Transverse colon (tissue), 4 donors: ENCODE measurements around the gene SLC6A17. TPM values are rescaled to one million over a fixed set of nuclear protein-coding genes. Genes with fewer than 3 reads are reported as not detected.

Experiments
- DNase-seq: peaks from one replicate; pipeline ENCODE4 v3.0.0-alpha.2; 2019
- H3K27ac ChIP-seq, 4 donors: fragments of 200-600 bp; sonication (generic); 2 replicates each; pipeline ENCODE4 v1.5.1; 2016 to 2018; ENCODE audit warnings: inconsistent platforms in 4 of 4
- H3K27me3 ChIP-seq: fragments of 200-600 bp; sonication (generic); 2 replicates; pipeline ENCODE4 v1.5.1; 2017; ENCODE audit warnings: inconsistent platforms
- H3K36me3 ChIP-seq, 4 donors: fragments of 200-600 bp; sonication (generic); 2 replicates each; pipeline ENCODE4 v1.5.1; 2017 to 2019; ENCODE audit warnings: inconsistent platforms in 4 of 4
- H3K4me1 ChIP-seq, 4 donors: fragments of 200-600 bp; sonication (generic); 2 replicates each; pipeline ENCODE4 v1.5.1; 2017 to 2020; ENCODE audit warnings: inconsistent platforms in 4 of 4
- H3K4me3 ChIP-seq, 4 donors: fragments of 200-600 bp; sonication (generic); 1 replicate in 1 of 4; 2 replicates in 3 of 4; pipeline versions ENCODE4 v1.5.1 to v1.6.1; 2017 to 2019; ENCODE audit warnings: inconsistent platforms in 4 of 4
- H3K9me3 ChIP-seq, 2 donors: fragments of 200-600 bp; sonication (generic); 2 replicates each; pipeline ENCODE4 v1.5.1; 2017 to 2019; ENCODE audit warnings: inconsistent platforms in 2 of 2
- CTCF ChIP-seq, 5 experiments: fragments of 200-600 bp in 3 of 5; fragments of 450-650 bp in 2 of 5; sonication (generic) in 3 of 5; IDR thresholded peaks; 1 replicate in 2 of 5; 2 replicates in 3 of 5; pipeline ENCODE4 v1.5.1; 2016 to 2017; ENCODE audit warnings: antibody characterized with exemption in 5 of 5, inconsistent platforms in 3 of 5, mild to moderate bottlenecking in 2 of 5, moderate library complexity in 1 of 5
- EP300 ChIP-seq: sonication (generic); formaldehyde crosslinking; IDR thresholded peaks from one replicate; pipeline ENCODE4 v1.6.1; 2017; ENCODE audit warnings: antibody characterized with exemption, low read depth
- POLR2A ChIP-seq: fragments of 450-650 bp; IDR thresholded peaks from one replicate; pipeline ENCODE4 v1.6.1; 2016; ENCODE audit warnings: antibody characterized with exemption, mild to moderate bottlenecking, moderate library complexity
- POLR2AphosphoS5 ChIP-seq, 3 donors: sonication (generic); formaldehyde crosslinking; IDR thresholded peaks; one replicate each; pipeline ENCODE4 v1.6.1; 2016; ENCODE audit warnings: antibody characterized with exemption in 3 of 3
- WGBS, 2 donors: methylation state at CpG; one replicate each; pipeline ENCODE4 v1.1.5; 2018; ENCODE audit warnings: low coverage in 1 of 2; 5-methylcytosine and 5-hydroxymethylcytosine counted together
- in situ Hi-C, 4 donors: fragments of 200-750 bp; cut with MboI; loops; one replicate each; pipeline versions ENCODE4 v1.15.0 to v1.15.1; 2017; ENCODE audit warnings: low sequenced_read_pairs in 3 of 4, low pct_ligation_motif_present in 1 of 4, low pct_unique_long_range_greater_than_20kb in 1 of 4
- intact Hi-C: fragments of 100-400 bp; cut with DNase I; formaldehyde crosslinking; loops from one replicate; pipeline ENCODE4 v1.15.1; 2023; ENCODE audit warnings: low total_unique reads
- total RNA-seq, 4 donors: library from RNA; depleted of rRNA; stranded (reverse); fragments of >200 nt; gene quantifications; one replicate each; pipeline ENCODE4 v1.1.0, GENCODE V29; 2016

SLC6A17 gene
- total RNA-seq, 4 donors from 2014 or later = under 0.01 to 0.37 (median 0.14) TPM; not detected in 1

- H3K27me3 ChIP-seq = peaks cover 100% of the 10 kb centered on the region
- in situ Hi-C loops = no loop called here
- 61 to 67% methylated on average over 1 to 8 of the region's 8 CpGs for WGBS, 2 donors
- H3K4me3 ChIP-seq = no peak overlapping the region
- H3K36me3 ChIP-seq = no peaks in the 10 kb centered on the region
- intact Hi-C loops = no loop called here
- no peak overlapping the region for H3K27ac ChIP-seq
- TF ChIP-seq POLR2A = no peak
- no peak for TF ChIP-seq CTCF (IDR thresholded peaks at IDR 0.05)
- no peak for TF ChIP-seq POLR2AphosphoS5 (IDR thresholded peaks at IDR 0.05)
- TF ChIP-seq EP300 = no peak
- no peaks in the 10 kb centered on the region for H3K9me3 ChIP-seq
- H3K4me1 ChIP-seq = peaks cover 0 to 12% (median 6%) of the 10 kb centered on the region in 4 donors
- DNase-seq = no peak
These were observed 2.0 kb downstream of the SLC6A17 start for GRCh38 chr1:110152133-110152785.

- Histone ChIP-seq H3K4me1 (peaks cover 0 to 12% (median 6%) of the 10 kb centered on the region in 4 donors), H3K27ac (no peak overlapping the region), H3K36me3 (no peaks in the 10 kb centered on the region), H3K27me3 (peaks cover 94% of the 10 kb centered on the region), H3K4me3 (no peak overlapping the region), H3K9me3 (no peaks in the 10 kb centered on the region)
- in situ Hi-C loops = no loop called here
- TF ChIP-seq EP300 (no peak), POLR2AphosphoS5 (IDR thresholded peaks at IDR 0.05) (no peak), CTCF (IDR thresholded peaks at IDR 0.05) (no peak), POLR2A (no peak)
- intact Hi-C loops = no loop called here
- no peak for DNase-seq
These were observed 3.2 kb downstream of the SLC6A17 start for GRCh38 chr1:110153407-110153950.

- intact Hi-C loops = no loop called here
- WGBS, 2 donors = 17 to 20% methylated on average over 1 to 7 of the region's 7 CpGs
- no peaks in the 10 kb centered on the region for H3K36me3 ChIP-seq
- no peak overlapping the region for H3K27ac ChIP-seq
- peaks cover 0 to 2% (median under 1%) of the 10 kb centered on the region in 4 donors for H3K4me1 ChIP-seq
- H3K4me3 ChIP-seq = no peak overlapping the region
- TF ChIP-seq POLR2A = no peak
- no peak for TF ChIP-seq EP300
- TF ChIP-seq CTCF (IDR thresholded peaks at IDR 0.05) = no peak
- TF ChIP-seq POLR2AphosphoS5 (IDR thresholded peaks at IDR 0.05) = no peak
- DNase-seq = peak; percentile 48
- in situ Hi-C loops = no loop called here
- peaks cover 72% of the 10 kb centered on the region for H3K27me3 ChIP-seq
- no peaks in the 10 kb centered on the region for H3K9me3 ChIP-seq
These were observed 5.7 kb downstream of the SLC6A17 start for GRCh38 chr1:110155878-110156522.

GRCh38 chr1:110158261-110158660, 8.0 kb downstream of the SLC6A17 start:
- peaks cover 50% of the 10 kb centered on the region for H3K27me3 ChIP-seq
- H3K9me3 ChIP-seq = no peaks in the 10 kb centered on the region
- TF ChIP-seq POLR2AphosphoS5 (IDR thresholded peaks at IDR 0.05) (no peak), EP300 (no peak), CTCF (IDR thresholded peaks at IDR 0.05) (no peak), POLR2A (no peak)
- WGBS, 2 donors = 61% methylated on average over 5 of the region's 5 CpGs
- no peaks in the 10 kb centered on the region for H3K4me1 ChIP-seq
- DNase-seq = no peak
- no peaks in the 10 kb centered on the region for H3K36me3 ChIP-seq
- in situ Hi-C loops (no loop called here), intact Hi-C loops (no loop called here)
- H3K4me3 ChIP-seq = no peak overlapping the region
- no peak overlapping the region for H3K27ac ChIP-seq
